CD1c-positive myeloid dendritic cell (primary cell): ENCODE data around the gene MOXD1.

Experiments
- DNase-seq: peaks from one replicate; pipeline ENCODE4 v3.0.0-alpha.2; 2016; ENCODE audit errors: extremely low spot score

Gene MOXD1

DNA sequence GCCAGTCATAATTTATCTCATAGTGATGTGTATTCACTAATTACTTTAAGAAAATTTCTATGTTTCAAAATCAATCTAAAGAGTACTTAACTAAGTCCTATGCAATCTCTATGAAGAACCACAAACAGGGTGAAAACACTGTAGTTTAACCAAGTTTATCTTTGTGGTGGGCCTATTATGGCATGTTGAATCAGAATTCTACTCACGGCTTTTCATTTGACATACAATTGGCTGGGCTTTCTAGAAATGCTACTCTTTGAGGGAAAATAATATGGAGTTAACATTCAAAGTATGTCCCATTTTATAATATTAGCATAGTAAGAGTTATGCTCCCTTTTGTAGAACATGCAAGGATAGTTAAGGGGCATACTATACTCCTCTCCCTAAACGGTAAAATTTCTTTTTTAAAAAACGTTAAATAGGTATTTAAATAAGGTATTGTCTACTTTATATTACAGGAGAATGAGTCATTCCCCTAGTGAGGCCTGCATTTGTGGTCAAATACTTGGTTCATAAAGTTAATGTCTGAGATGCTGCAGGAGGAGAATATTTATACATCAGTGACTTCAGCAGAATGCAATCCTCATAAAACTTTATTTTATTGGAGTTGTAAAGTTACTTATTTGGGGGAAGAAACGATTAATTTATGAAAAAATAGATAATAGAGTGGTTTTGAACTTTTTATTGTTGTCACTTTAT lies 1.8 kb downstream of the MOXD1 start:
- no peak for DNase-seq

DNA sequence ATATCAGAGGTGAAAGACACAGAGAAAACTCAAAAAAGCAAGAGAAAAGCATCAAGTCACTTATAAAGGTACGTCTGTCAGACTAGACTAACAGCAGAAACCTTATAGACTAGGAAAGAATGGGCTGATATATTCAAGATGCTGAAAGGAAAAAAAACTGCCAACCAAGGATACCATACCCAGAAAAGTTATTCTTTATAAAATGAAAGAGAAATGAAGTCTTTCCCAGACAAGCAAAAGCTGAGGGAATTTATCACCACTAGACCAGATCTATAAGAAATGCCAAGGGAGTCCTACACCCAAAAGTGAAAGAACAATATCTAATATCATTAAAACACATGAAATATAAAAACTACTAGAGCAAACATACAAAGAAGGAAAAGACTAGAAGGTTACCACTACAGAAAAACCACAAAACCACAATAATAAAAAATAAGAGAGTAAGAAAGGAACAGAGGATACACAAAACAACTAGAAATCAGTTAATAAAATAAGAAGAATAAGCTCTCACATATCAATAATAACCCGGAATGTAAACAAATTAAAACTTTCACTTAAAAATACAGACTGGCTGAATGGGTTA lies 6.2 kb downstream of the MOXD1 start:
- DNase-seq: no peak

DNA sequence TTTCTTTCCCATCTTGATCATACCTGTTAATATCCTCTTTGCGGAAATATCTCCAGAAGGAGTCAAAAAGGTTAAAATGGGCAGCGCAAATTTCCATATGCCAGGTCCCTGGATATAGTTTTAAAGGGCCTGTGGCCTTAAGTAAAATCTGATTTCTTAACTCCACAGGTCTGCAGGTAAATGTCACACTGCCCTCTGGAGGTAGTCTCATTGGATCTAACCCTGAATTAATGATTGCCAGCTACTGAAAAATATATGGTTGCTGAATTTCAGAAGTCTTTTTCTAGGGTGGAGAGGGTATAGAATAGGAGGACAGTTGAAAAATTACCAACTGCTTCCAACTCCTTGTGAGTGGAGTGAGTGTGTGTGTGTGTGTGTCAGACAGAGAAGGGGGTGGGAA lies 8.5 kb downstream of the MOXD1 start:
- peak; percentile 22 for DNase-seq

DNA sequence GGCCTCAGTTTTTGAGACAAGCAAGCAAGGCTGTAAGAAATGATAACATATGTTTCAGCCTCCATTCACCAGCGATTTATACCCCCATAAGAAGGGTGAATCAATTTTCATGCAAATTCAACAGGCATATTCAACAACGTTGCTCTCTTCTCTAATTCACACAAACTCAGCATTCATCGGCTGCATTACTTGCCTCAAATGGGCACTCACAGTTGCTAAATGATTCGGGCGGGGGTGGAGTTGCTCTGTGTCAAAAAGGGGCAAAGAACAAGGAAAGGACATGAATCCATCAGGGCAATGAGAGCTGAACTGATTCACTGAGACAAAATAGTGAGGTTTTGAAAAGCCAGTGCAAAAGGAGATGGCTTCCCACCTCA lies 9.0 kb downstream of the MOXD1 start:
- DNase-seq: no peak

DNA sequence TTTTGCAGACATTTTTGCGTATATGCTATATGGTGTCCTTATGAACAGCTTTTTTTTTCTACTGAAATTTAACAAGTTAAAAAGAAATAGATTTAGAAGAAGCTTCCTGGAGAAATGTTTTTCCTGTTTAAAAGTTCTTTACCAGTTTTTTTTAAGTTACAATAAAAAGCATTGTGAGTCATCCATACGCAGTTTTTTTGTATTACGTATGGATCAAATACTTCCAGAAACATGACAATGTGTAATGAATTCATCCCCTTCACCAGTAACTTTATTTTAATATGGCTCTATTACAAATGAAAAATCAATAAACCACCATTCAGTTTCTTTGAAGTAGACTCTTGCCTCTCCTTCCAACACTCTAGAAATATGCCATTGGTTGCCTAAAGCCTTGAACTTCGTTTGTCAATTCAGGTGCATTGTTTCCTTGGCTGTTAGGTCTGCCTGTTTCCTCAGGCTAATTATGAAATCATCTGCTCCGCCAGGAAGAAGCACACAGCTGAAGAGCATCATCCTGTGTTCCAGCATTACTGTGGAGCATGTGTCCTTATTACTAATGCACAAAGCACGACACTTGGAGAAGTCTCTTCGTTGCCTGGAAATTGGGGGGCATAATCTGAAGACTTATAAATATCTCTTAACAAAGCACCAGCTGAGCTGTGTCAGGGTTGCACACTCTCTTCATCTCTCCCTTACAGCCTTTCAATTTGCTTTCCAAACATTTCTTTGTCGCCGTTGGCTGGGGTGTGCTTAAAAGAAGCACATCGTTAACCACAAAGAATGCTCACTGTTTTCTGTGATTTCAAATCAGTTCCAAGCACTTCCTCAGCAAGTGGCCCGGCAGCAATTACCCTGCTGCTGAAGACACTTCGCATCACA lies 9.6 kb downstream of the MOXD1 start:
- no peak for DNase-seq

DNA sequence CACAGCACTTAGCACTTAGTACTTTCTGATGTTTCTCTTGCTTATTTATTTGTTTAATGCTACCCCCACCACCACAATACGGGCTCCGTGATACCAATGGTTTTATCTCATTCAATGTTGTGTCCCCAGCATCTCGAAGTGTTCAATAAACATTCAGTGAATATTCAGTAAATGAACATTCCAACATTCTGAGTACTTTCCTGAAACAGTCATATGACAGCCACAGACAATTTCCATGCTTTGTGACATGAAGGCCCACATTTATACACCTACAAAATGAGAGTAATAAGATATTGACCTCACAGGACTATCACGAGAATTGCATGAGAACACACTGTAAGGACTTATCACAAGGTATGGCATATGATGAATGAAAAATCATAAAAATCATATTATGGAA lies 10.8 kb downstream of the MOXD1 start:
- DNase-seq: no peak

DNA sequence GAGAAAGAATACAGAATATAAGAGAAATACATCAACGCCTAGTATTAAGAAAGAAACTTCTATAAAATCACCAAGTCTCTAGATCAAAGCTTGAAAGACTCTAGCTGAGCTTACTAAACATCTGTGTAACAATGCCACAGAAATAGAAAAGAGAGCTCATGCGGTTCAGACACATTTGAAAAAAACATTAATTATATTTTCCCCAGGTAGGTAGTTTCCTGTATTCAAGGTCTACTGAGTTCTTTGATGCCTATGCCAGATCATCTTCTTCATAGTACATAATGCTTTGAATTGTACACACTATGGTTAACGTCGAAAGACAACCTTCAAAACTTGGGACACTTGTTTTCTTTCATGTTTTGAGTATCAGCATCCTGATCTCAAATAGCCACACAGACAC lies 11.3 kb downstream of the MOXD1 start:
- DNase-seq: no peak

DNA sequence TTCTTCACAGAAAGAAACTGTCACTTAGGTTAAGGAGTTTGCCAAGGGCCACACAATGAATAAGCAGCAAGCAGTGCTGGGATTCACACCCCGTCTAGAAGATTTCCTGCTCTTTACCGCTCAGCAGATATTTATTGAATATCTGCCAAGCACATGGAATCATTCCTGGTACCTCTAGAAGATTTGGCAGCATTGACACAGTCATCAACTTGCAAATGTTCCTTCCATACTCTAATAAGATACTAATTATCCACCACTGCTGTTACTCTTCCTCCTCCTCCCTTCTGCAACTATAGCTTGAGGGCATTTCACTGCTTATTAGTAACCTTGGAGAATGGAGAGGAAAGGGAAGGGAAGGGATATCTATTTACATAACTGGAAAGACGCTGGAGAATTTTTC lies 13.0 kb downstream of the MOXD1 start:
- no peak for DNase-seq

DNA sequence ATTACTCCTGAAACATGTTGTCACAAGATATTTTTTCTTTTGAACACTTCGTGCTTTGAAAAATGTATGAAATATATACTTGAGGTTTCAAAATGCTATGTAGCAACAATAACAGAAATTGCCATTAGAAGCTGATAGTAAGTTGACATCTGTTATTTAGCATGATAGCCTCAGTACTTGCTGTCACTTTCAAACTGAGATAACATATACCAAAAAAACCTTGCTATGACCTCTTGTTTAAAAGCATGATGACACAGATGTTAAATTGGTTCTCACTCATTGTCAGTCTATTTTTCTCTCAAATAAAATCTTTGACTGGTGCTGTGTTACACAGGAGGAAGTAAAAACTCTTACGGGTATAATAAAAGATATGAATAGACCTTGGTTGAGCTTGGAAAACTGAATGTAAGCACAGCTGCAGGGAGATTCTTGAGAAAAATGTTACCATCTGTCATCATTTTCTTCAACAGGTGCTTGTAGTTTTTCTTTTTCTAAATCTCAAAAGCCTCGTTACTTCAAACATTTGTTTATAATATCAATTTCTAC lies 18.6 kb downstream of the MOXD1 start:
- no peak for DNase-seq

DNA sequence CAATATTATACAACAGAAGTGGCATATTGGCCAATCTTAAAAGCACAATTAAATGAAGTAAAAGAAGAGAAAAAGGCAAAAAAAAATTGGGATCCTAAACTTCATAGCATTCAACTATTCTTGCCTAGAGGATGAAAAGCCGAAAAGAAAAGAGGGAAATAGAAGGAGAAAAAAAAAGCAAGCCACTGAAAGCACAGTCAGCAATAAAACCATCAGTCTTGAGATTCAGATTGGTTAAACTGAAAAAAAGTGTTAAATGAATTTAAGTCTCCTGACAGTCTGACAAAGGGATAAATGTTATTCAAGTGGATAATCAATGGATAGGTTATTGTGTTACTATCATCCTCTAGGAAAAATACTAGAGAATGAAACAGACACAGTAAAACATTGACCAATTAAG lies 19.9 kb downstream of the MOXD1 start:
- no peak for DNase-seq

DNA sequence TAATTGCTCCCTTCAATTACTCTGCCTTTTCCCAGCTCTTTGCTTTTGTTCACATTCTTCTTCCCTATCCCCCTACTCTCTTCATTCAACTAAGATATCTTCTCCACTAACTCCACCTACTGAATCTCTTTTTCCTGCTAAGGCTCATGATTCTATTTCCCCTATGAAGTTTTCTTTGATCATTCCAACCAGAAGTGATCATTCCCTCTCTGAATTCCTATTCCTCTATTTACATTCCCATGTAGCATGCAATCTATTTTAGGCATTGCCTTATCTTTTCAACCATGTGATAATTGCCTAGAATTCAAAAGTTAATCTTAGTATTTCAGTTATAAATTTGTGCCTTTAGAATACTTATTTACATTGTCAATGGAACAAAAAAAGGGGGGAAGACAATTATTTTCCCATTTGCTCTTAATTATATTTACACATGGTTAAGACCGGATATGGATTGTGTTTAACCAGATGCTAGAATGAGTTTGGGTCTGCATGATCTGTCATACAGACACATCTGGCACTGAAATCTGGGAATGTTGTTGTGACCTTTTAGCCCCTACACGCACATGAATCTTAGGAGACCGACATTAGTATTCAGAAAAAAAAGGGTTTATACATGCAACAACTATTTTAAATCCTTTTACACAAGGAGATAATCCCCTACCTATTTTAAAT lies 20.8 kb downstream of the MOXD1 start:
- no peak for DNase-seq

DNA sequence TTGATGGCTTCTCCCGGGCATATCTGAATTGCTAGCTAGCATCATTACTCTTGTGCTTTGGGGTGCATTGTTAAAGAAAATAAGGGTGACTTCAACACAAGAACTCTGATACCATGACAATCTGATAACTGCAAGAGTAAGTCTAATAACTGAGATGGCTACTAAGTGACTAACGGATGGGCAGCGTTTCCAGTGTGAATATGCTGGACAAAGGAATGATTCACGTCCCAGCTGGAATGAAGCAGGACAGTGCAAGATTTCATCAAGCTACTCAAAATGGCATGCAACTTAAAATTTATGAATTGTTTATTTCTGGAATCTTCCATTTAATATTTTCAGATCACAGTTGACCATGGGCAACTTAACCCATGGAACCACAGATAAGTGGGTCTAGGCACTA lies 31.7 kb downstream of the MOXD1 start:
- no peak for DNase-seq

DNA sequence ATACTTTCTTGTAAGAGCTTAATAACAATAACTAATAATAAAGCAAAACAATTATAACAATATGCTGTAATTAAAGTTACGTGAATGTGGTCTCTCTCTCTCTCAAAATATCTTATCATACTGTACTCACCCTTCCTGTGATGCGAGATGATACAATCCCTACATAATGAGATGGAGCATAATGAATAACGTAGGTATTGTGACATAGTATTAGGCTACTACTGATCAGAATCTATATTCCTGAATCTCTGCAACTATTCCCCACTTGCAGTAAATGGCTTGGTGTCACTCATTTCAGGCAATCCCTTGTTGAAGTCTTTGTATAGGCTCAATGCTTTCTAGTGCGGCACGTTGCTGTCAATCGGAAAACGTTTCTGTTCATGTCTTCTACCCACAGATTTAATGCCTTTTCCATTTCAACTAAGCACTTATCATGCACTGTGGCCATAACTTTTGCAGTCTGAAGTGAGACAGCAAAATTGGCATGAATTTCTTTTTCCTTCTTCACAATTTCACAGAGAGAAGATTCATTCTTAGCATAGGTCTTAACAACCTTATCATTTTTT lies 32.3 kb downstream of the MOXD1 start:
- DNase-seq: no peak

DNA sequence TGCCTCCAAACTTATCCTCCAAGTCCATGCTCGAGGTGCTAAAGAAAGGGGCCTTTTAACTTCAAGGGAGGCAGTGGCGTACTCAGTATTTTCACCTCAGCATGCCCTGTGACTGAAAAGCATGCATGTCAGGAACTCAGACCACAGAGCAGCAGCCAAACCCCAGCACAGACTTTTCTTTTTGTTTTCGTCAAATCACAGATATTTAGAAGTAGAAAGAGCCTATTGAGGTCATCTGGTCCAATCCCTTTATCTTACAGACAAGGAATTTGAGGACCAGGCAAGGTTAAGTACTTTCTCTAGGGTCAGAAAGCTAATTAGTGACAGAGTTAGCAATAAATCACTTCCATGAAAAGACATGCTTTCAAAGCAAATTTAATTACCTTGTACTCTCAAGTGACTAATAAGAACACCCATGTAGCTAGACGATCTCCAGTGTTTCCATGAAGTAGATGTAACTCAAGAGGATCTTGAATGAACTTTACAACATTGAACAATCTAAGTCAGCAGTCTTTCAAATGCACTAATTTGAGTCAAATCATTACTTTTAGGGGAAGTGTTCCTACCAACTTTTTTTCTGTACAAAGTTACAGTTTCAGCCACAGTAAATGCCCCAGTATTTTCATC lies 35.9 kb downstream of the MOXD1 start:
- peak; percentile 58 for DNase-seq

DNA sequence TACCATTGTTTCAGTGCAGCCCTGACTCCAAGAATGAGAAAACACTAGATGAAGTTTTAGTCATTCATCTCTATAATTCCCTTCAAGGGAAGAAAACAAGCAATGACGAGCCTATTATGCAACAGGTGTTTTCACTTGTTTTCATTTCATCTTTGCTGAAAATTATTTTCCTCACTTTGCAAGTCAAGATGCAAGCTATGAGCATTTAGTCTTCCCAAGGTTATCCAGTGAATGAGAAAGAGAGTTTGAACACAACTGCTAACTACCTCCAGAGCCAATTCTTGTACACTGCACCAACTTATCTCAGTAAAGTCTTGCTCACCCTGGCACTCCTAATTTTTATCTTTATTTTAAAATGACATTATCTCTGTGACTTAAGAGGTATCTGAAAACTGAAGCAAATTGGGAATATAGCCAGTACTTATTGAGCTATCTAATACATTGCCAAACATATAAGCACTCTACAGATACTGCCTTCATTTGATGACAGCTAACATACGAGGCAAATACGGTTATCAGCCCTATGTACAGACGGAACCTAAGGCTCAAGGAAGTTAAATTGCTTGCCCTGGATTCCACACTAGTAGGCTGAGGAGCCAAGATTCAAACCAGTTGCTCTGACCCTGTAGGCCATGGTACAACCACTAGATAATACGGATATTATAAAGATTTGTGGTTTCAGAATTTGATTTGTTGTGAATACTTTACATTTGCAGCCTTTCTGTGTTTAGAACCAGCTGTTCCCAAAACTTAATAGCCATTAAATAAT lies 36.8 kb downstream of the MOXD1 start:
- DNase-seq: no peak

DNA sequence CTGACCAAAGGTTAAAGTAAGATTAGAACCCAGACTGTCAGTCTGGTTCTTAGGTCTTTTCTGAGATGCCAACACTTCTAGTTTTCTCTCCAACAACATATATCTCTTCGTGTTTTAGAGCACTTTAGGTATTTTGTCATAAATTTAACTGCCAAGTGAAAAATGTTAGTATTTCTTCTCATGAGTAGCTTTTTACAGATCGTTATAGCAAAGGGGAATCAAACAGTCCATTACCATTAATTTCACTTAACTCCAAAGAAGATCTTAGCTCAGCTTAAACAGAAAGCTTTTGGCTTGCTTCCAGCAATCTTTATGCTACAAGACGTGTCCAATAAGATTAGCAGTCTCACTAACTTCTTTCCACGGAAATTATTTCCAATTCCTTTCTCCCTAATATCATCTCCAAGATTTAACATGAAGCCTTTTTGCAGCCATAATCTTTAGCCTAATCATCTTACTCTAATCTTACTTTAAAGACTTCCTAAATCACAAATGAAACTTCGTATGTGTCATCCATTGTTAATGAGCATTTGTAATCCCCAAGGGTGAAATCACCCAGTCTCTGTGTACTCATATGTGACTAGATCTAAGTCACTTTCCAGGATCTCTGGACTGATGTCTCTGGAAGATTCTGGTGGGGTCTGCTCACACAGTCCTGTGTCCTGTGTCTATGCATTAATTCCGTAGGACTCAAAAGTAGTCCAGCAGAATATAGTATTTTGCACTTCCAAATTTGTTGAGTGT lies 38.7 kb downstream of the MOXD1 start:
- DNase-seq: no peak

DNA sequence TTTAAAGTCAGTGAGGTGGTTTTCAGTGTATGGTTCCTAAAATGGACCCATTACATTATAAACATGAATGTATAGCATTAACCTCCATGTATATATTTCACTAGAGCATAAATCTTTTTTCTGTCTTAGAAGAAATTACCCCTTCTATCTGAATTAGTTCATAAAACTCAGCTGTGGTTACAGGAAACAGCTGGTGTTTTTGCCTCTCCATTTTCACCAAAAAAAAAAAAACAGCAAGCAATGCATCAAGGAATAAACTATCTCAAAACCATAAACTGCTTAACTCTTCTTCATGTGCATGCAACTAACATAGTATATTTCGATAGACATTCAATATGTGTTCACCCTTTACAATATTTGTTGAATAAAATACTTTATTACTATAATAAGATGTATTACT lies 40.2 kb downstream of the MOXD1 start:
- no peak for DNase-seq

DNA sequence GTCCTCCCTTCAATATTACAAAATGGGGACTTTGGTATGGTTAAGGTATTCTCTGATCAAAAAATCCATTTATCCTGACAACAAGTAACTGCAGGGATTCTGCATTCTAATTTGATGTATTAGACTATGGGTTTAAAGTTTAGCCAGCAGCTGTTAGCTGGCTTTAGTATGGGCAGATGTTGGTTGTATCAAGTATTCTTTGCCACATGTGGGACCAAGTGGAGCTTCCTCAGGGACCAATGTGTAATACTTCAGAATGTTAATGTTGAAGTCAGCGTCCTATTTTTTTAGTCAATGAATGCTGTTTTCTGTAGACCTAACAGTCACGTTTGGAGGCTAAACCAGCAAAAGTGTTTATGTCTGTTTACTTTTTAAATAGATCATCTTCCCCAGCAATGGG lies 41.4 kb downstream of the MOXD1 start:
- DNase-seq: no peak

DNA sequence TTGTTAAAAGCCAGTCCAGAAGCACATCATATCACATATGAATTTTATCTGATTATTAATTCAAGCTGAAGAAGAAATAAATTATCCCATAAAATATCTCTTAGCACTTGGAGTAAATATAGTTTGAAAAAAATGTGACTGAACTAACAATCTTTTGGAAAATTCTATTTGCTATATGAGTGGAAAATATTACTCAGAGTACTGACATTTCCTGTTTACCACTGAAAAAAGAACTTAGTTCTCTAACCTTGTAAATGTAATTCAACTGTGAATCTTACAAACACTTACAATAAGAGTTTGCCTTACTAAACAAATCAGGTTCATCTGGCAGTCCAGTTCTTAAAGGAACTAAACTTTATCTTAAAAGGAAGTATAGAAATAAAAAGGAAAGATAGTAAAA lies 44.2 kb downstream of the MOXD1 start:
- no peak for DNase-seq
